ENCODE data around the gene CLVS2. TPM values are rescaled to one million over a fixed set of nuclear protein-coding genes. Genes with fewer than 3 reads are reported as not detected.

Gene CLVS2, protein sequence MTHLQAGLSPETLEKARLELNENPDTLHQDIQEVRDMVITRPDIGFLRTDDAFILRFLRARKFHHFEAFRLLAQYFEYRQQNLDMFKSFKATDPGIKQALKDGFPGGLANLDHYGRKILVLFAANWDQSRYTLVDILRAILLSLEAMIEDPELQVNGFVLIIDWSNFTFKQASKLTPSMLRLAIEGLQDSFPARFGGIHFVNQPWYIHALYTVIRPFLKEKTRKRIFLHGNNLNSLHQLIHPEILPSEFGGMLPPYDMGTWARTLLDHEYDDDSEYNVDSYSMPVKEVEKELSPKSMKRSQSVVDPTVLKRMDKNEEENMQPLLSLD
- total RNA-seq, result under 0.01 TPM in 1 of 2 replicates, not detected in the other

GRCh38 chr6:122995921-122996793 is at the start of gene CLVS2:
Gene CLVS2 (plus strand): TSS chr6:122996235. CDS start chr6:122997778, 1,543 bp downstream.

Other genes with a start within 250 kb of the CLVS2 start
- gene FABP7, start 216.5 kb upstream of the CLVS2 start, total RNA-seq, result not detected in 2 replicates
- 8.4 and 12.0 TPM in 2 replicates for gene SMPDL3A, start 207.0 kb upstream of the CLVS2 start, total RNA-seq

Data from cardiac ventricle fibroblast (primary cell).